HepG2 (cell line): ENCODE measurements around the gene FBF1. TPM values are rescaled to one million over a fixed set of nuclear protein-coding genes. Genes with fewer than 3 reads are reported as not detected.

Experiments
- CERS6 ChIP-seq: sonication (generic); formaldehyde crosslinking; IDR thresholded peaks from 2 replicates; pipeline ENCODE4 v1.5.0; 2020; ENCODE audit warnings: missing genetic modification reagents
- DDIT3 ChIP-seq: sonication (generic); formaldehyde crosslinking; IDR thresholded peaks from 2 replicates; pipeline ENCODE4 v1.4.0; 2020; ENCODE audit warnings: mild to moderate bottlenecking, missing genetic modification reagents
- FLYWCH1 ChIP-seq: sonication (generic); formaldehyde crosslinking; IDR thresholded peaks from 2 replicates; pipeline ENCODE4 v1.8.1; 2023; ENCODE audit warnings: mild to moderate bottlenecking, missing genetic modification reagents
- GLI4 ChIP-seq: sonication (generic); formaldehyde crosslinking; IDR thresholded peaks from 2 replicates; pipeline ENCODE4 v1.5.1; 2020; ENCODE audit warnings: missing genetic modification reagents, mild to moderate bottlenecking, moderate library complexity, borderline replicate concordance
- ISL2 ChIP-seq: sonication (generic); formaldehyde crosslinking; IDR thresholded peaks from 2 replicates; pipeline ENCODE4 v1.5.0; 2020; ENCODE audit warnings: missing genetic modification reagents
- MED1 ChIP-seq: sonication (generic); formaldehyde crosslinking; IDR thresholded peaks from 2 replicates; pipeline ENCODE4 v1.4.0; 2020; ENCODE audit warnings: missing genetic modification reagents
- MLX ChIP-seq: IDR thresholded peaks from 2 replicates; pipeline ENCODE4 v1.6.1; 2016
- MTA1 ChIP-seq: sonication (generic); formaldehyde crosslinking; IDR thresholded peaks from 2 replicates; pipeline ENCODE4 v1.4.0; 2020; ENCODE audit warnings: missing genetic modification reagents, mild to moderate bottlenecking, borderline replicate concordance
- NFIB ChIP-seq: sonication (generic); formaldehyde crosslinking; IDR thresholded peaks from 2 replicates; pipeline ENCODE4 v1.9.0; 2021; ENCODE audit warnings: missing genetic modification reagents, mild to moderate bottlenecking, borderline replicate concordance
- RFXAP ChIP-seq: sonication (generic); formaldehyde crosslinking; IDR thresholded peaks from 2 replicates; pipeline ENCODE4 v1.4.0; 2020; ENCODE audit warnings: missing genetic modification reagents, borderline replicate concordance
- SMAD9 ChIP-seq: sonication (generic); formaldehyde crosslinking; IDR thresholded peaks from 2 replicates; pipeline ENCODE4 v1.5.1; 2020; ENCODE audit warnings: mild to moderate bottlenecking, missing genetic modification reagents
- SRF ChIP-seq: IDR thresholded peaks from 2 replicates; pipeline ENCODE4 v1.6.1; 2011; ENCODE audit warnings: mild to moderate bottlenecking, low read depth, low read length, moderate library complexity
- ZBTB2 ChIP-seq: sonication (generic); formaldehyde crosslinking; IDR thresholded peaks from 2 replicates; pipeline ENCODE4 v1.8.0; 2022; ENCODE audit warnings: low read depth, missing genetic modification reagents
- ZBTB38 ChIP-seq: sonication (generic); formaldehyde crosslinking; IDR thresholded peaks from 2 replicates; pipeline ENCODE4 v1.5.1; 2020; ENCODE audit warnings: mild to moderate bottlenecking, missing genetic modification reagents
- ZNF318 ChIP-seq: sonication (generic); formaldehyde crosslinking; IDR thresholded peaks from 2 replicates; pipeline ENCODE4 v1.4.0; 2020; ENCODE audit warnings: mild to moderate bottlenecking, missing genetic modification reagents
- ZNF607 ChIP-seq: sonication (generic); formaldehyde crosslinking; IDR thresholded peaks from 2 replicates; pipeline ENCODE4 v1.5.1; 2020; ENCODE audit warnings: missing genetic modification reagents, mild to moderate bottlenecking, borderline replicate concordance
- ZNF775 ChIP-seq: sonication (generic); formaldehyde crosslinking; IDR thresholded peaks from 2 replicates; pipeline ENCODE4 v1.4.0; 2020; ENCODE audit warnings: missing genetic modification reagents, mild to moderate bottlenecking, moderate library complexity, borderline replicate concordance
- polyA plus RNA-seq, 8 experiments: library from polyadenylated mRNA; depleted of rRNA in 3 of 8; stranded (reverse) in 7 of 8; unstranded in 1 of 8; fragments of >200 nt; fragmentation: Illumina TruSeq in 4 of 8; extraction: Trizol in 4 of 8; gene quantifications; 2 replicates each; pipeline versions ENCODE4 v1.2.1 to v1.2.3, GENCODE V29; 2011 to 2016; ENCODE audit warnings: low read depth in 4 of 8, missing spikeins in 1 of 8, mixed read lengths in 1 of 8; ENCODE audit not compliant: insufficient read depth in 1 of 8
- total RNA-seq, 5 experiments: library from RNA; depleted of rRNA; stranded (reverse); fragments of >200 nt; fragmentation: Illumina TruSeq; extraction: Trizol; gene quantifications; 2 replicates each; pipeline ENCODE4 v1.2.3, GENCODE V29; 2016; ENCODE audit warnings: low read depth in 1 of 5

Gene FBF1
- total and polyA plus RNA-seq, 2 of the 13 experiments (the other 11 are each of a cell fraction or from before 2014, with no cell fraction given), result 2.4 to 8.1 TPM

GRCh38 chr17:75876190-75876937, 64.5 kb downstream of the FBF1 start (continued):
- peak; percentile 92; the same call in 1 of the 2 replicates for TF ChIP-seq MLX
- peak; percentile 98 for TF ChIP-seq MED1 (CRISPR knock-in tag)
- no peak; the same call in none of the 2 replicates for TF ChIP-seq ZBTB2
- TF ChIP-seq MTA1, result peak; percentile 99
- 0 out of 2 replicates have a peak, but pooled peaks have one; percentile 8 for TF ChIP-seq NFIB (CRISPR knock-in tag)
- TF ChIP-seq ZNF775 (CRISPR knock-in tag), result no peak
- TF ChIP-seq ZNF318, result peak; percentile 99
- 0 out of 2 replicates have a peak, but pooled peaks have one; percentile 22 for TF ChIP-seq RFXAP (CRISPR knock-in tag)
- TF ChIP-seq ZNF607 (CRISPR knock-in tag), result peak; percentile 99
- no peak for TF ChIP-seq CERS6 (CRISPR knock-in tag)
- TF ChIP-seq SRF, result no peak
- peak; percentile 53 for TF ChIP-seq ISL2 (CRISPR knock-in tag)
- TF ChIP-seq FLYWCH1 (CRISPR knock-in tag), result no peak
- peak; percentile 87 for TF ChIP-seq SMAD9 (CRISPR knock-in tag)
- no peak; the same call in 1 of the 2 replicates for TF ChIP-seq DDIT3 (CRISPR knock-in tag)
- peak; percentile 93 for TF ChIP-seq ZBTB38 (CRISPR knock-in tag)
- TF ChIP-seq GLI4 (CRISPR knock-in tag), result peak; percentile 77
